Measurements from ENCODE around the gene CDK5RAP2.

GRCh38 chr9:120542701-120543490 is 37.1 kb downstream of the CDK5RAP2 start:
- TF ChIP-seq CTCF (IDR thresholded peaks at IDR 0.05; ENCODE audit: borderline replicate concordance, extremely low read depth, low read length, poor library complexity, severe bottlenecking) (no peak), EZH2 (IDR thresholded peaks at IDR 0.05; ENCODE audit: borderline replicate concordance, low read depth, low read length, severe bottlenecking) (no peak)
